ENCODE results near the gene PCSK1N.
"Not testable (repeated sequence)": the region's sequence is repeated elsewhere in the genome, so short reads cannot be mapped to it uniquely, and the experiment has no call there.

PCSK1N gene

GRCh38 chrX:48835524-48836329 lies at the start of gene PCSK1N:
Gene PCSK1N, minus strand, starts transcription at chrX:48835610. Its CDS starts 78 bp downstream, at chrX:48835532.
- DNase-seq, result no peak

DNA sequence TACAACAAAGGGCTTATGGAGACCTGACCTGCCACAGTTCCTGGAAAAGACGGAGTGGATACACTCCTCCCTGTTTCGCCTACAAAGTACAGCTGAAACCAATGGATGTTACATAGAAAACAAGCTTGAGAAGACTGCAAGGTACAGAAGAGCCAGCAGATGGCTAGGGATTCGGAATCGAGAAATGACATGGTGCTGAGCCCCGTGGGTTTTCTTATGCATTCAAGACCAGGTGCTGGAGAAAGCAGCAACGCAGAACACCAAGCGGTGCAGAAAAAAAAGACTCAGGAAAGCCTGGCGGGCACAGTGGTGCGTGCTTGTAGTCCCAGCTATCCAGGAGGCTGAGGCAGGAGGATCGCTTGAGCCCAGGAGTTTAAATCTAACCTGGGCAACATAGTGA lies 48.3 kb upstream of the PCSK1N start:
- DNase-seq, result no peak

DNA sequence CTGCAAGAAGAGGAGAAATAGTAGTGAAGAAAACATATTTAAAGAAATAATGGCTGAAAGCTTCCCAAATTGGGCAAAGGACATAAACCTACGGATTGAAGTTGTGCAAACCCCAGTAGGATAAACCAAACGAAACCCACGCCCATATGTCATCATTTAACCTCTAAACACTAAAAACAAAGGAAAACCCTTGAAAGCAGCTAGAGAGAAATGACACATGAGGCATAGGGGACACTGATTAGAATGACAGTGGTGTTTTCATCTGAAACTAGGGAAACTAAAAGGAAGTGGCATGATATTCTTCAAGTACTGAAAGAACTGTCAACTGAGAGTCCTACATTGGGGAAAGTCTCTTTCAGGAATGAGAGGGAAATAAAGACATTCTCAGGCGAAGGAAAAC lies 41.5 kb upstream of the PCSK1N start:
- not testable (repeated sequence) for DNase-seq

- DNase-seq, result not testable (repeated sequence)
Observed at GRCh38 chrX:48872017-48872416, 36.6 kb upstream of the PCSK1N start.

GRCh38 chrX:48864210-48864609 lies 28.8 kb upstream of the PCSK1N start:
- DNase-seq, result no peak

- DNase-seq, result no peak
Observed at GRCh38 chrX:48854898-48855297, 19.5 kb upstream of the PCSK1N start.

DNA sequence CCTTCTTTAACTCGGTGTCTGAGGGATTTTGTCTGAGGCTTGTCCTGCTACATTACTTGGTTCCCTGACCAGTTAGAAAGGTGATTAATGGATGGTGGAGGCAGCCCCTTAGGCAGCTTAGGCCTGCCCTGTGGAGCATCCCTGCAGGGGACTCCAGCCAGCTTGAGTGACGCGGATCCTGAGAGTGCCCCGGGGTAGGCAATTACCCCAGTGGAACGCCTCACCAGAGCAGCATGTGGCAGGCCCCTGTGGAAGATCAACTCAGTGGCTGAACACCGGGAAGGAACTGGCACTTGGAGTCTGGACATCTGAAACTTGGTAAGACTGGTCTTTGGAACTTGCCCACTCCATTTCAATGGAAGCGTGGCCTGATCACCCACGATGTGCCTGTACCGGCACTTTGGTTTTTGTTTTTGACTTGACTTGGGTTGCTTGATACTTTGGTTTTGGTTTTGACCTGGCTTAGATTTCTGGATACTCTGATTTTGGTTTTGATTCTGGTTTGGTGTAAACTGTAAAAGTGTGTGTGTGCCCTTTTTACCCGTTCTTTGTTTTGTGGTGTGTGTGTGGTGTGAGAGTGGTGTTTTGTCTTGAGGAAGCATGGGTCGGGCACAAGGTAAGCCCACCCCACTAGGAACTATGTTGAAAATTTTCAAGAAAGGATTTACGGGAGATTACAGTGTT lies 18.9 kb upstream of the PCSK1N start:
- DNase-seq, result not testable (repeated sequence)

GRCh38 chrX:48853494-48853893 lies 18.1 kb upstream of the PCSK1N start:
- not testable (repeated sequence) for DNase-seq

DNA sequence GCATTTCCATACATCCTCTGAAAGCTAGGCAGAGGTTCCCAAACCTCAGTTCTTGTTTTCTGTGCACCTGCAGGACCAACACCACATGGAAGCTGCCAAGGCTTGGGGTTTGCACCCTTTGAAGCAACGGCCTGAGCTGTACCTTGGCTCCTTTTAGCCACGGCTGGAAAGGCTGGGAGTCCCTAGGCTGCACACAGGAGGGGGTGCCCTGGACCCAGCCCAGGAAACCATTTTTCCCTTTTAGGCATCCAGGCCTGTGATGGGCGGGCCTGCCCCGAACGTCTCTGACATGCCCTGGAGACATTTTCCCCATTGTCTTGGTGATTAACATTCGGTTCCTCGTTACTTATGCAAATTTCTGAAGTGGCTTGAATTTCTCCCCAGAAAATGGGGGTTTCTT lies 17.4 kb upstream of the PCSK1N start:
- DNase-seq, result no peak

- no peak for DNase-seq
Observed at GRCh38 chrX:48848847-48849246, 13.4 kb upstream of the PCSK1N start.

- no peak for DNase-seq
Observed at GRCh38 chrX:48839686-48840085, 4.3 kb upstream of the PCSK1N start.

DNA sequence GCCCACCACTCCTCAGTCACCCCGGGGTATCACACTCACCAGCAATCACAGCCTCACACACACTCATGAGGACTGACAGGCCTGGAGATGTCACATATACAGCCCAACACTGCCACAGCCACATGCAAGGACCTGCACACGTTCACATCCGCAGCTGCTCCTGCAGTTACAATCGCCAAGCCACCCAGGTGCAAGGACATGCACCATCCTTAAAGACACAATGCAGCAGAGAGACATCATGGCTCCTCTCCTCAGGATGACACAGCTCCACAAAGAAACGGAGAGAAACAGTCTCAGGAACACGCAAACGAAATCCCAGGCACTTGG lies 1.1 kb downstream of the PCSK1N start:
- no peak for DNase-seq

DNA sequence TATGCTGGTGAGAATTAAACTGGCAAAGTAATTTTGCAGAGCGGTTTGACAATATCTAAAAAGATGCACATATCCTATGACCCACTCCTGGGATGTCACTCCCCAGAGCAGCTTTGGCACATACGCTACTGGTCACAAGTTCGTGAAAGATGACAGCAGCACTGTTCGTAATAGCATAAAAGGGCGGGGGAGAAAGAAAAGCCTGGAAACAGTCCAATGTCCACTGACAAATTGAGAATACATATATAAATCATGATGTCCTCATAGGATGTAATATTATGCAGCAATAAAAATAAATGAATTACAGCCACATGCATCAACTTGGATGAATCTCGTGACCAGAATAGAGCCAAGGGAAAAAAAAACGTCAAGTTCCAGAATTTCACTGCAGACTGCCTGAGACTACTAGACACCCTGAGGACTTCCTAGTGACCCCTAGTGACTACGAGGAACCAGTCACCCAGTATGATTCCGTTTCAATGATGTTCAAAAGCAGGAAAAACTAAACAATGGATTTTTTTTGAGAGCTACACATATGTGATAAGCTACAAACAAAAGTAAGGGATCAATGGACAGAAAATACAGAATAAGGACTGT lies 1.8 kb downstream of the PCSK1N start:
- no peak for DNase-seq

- no peak for DNase-seq
Observed at GRCh38 chrX:48831909-48832291, 3.5 kb downstream of the PCSK1N start.

GRCh38 chrX:48831136-48831908 lies 4.1 kb downstream of the PCSK1N start:
- no peak for DNase-seq

DNA sequence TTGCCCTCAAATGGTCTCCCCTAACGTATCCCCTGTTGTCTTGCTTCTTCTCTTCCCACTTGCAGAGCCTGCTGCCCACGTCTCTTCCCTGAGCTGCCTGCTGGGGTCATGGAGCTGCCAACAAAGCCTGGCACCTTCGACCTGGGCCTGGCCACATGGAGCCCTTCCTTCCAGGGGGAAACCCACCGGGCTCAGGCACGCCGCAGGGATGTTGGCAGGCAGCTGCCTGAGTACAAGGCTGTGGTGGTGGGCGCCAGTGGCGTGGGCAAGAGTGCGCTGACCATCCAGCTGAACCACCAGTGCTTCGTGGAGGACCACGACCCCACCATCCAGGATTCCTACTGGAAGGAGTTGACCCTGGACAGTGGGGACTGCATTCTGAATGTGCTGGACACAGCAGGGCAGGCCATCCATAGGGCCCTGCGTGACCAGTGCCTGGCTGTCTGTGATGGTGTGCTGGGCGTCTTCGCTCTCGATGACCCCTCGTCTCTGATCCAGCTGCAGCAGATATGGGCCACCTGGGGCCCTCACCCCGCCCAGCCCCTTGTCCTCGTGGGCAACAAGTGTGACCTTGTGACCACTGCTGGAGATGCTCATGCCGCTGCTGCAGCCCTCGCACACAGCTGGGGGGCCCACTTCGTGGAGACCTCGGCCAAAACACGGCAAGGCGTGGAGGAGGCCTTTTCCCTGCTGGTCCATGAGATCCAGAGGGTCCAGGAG lies 6.2 kb downstream of the PCSK1N start:
- no peak for DNase-seq

DNA sequence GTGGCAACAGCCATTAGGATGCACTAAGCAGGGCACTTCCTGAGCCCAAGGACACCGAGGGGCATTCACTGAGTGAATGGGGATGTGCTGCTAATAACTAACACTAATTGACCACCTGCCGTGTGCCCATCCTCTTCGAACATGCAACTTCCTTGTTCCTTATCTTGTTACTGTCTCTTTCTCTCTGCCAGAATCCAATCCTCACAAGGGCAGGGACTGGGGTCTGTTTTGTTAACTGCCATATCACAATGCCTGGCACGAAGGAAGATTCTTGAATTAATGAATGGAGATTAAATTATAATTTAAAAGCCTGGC lies 7.8 kb downstream of the PCSK1N start:
- no peak for DNase-seq

DNA sequence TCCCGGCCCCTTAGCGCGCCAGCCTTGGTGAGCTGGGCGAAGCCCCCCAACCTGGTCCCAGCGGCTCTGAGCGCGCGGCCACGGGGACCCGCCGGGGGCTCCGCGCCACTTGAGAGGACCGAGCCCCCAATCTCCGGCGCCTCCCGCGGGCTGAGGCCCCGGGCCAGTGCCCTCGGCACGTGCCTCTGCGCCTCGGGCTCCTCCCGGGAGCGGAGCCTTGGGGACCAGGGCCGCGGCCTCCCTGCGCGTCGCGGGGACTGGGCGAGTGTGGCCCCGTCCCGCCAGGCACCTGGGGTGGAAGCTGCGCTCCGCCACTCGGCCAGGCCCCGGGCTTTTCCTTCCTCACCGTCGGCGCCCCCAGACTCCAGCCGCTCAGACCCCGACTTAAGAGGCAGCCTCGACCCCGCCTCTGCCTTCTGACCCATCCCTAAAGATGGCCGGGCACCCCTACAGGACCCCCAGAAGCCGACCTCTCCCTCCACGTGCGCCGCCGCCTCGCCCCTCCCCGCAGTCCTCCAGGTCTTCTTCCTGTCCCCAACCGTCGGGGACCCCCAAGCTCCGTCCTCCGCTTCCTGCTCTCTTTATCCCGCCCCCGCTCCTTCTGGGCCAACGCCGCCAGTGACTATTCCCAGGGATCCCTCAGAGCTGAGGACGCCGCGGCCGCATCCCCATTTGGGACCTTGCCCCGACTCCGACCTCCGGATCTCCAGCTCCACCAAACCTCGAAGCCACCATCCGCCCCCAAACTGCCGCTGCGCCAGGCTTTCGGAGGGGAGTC lies 8.3 kb downstream of the PCSK1N start:
- no peak for DNase-seq

GRCh38 chrX:48826135-48826875 lies 9.1 kb downstream of the PCSK1N start, which contains the start of gene ERAS:
Gene ERAS, plus strand, starts transcription at chrX:48826513. Its CDS starts 2,611 bp downstream, at chrX:48829124.
- no peak for DNase-seq

DNA sequence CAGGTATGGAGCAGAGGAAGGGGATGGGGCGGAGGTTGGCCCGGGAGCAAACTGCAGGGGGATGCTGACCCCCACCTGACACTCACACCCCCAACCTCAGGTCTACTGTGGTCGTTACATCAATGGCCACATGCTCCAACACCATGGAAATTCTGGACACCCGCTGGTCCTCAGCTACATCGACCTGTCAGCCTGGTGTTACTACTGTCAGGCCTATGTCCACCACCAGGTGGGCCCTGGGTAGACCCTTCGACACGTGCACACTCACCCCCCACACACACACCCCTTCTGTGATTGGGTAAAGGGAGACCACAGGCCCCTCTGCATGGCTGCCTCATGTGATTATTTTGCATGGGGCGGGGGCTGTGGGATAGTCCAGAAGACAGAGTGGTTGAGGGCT lies 11.3 kb downstream of the PCSK1N start:
- DNase-seq, result no peak

DNA sequence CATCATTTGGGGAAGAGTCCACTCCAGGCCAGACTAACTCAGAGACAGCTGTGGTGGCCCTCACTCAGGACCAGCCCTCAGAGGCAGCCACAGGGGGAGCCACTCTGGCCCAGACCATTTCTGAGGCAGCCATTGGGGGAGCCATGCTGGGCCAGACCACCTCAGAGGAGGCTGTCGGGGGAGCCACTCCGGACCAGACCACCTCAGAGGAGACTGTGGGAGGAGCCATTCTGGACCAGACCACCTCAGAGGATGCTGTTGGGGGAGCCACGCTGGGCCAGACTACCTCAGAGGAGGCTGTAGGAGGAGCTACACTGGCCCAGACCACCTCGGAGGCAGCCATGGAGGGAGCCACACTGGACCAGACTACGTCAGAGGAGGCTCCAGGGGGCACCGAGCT lies 12.4 kb downstream of the PCSK1N start:
- no peak for DNase-seq
